ENCODE data around the gene CACNA1B.

- TF ChIP-seq, protein P1, sequence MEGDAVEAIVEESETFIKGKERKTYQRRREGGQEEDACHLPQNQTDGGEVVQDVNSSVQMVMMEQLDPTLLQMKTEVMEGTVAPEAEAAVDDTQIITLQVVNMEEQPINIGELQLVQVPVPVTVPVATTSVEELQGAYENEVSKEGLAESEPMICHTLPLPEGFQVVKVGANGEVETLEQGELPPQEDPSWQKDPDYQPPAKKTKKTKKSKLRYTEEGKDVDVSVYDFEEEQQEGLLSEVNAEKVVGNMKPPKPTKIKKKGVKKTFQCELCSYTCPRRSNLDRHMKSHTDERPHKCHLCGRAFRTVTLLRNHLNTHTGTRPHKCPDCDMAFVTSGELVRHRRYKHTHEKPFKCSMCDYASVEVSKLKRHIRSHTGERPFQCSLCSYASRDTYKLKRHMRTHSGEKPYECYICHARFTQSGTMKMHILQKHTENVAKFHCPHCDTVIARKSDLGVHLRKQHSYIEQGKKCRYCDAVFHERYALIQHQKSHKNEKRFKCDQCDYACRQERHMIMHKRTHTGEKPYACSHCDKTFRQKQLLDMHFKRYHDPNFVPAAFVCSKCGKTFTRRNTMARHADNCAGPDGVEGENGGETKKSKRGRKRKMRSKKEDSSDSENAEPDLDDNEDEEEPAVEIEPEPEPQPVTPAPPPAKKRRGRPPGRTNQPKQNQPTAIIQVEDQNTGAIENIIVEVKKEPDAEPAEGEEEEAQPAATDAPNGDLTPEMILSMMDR (IDR thresholded peaks at IDR 0.05), result no peak
- TF ChIP-seq ZFX (IDR thresholded peaks at IDR 0.05; ENCODE audit: borderline replicate concordance), result no peak
Measured at GRCh38 chr9:137843355-137843754, 34.2 kb upstream of the CACNA1B start.
